ENCODE results near the gene KIF16B. TPM values are rescaled to one million over a fixed set of nuclear protein-coding genes. Genes with fewer than 3 reads are reported as not detected.
A peak's percentile ranks its signal among the peaks of the same experiment; 100 is the strongest.

The KIF16B gene
- total and polyA plus RNA-seq, 2 of the 13 experiments (the other 11 are each of a cell fraction or from before 2014, with no cell fraction given), result 6.9 to 18.0 TPM

DNA sequence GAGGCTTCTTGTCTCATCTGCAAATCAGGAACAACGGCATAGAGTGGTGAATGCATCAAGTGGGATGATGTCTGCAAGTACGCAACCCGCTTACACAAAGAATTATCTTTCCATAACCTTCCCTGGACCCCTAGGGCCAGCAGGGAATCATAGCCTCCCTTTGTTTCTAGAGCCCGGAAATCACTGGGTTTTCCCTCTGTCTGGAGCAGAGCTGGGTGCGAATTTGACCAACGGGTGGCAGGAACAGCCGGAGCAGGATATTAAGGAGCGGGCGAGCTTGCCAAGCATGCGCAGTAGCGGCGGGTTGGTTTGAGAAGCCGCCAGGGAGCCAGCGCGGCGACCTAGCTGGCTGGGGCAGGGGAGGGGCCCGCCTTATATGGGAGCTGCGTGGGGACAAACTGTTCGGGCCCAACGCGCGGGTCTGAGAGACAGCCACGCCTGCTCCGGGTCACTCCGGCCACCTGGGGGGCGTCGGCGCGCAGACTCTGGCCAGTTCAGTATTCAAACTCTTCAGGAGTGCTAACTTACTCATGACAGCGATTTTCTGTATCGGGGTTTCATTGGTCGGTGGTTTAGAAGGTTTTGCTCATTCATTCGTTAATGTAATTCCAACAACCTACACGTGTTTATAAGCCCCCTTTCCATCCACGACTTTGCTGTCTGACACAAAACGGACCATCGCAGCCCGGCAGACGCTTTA, 1.6 kb upstream of the KIF16B start (continued):
- TF ChIP-seq, protein P1, sequence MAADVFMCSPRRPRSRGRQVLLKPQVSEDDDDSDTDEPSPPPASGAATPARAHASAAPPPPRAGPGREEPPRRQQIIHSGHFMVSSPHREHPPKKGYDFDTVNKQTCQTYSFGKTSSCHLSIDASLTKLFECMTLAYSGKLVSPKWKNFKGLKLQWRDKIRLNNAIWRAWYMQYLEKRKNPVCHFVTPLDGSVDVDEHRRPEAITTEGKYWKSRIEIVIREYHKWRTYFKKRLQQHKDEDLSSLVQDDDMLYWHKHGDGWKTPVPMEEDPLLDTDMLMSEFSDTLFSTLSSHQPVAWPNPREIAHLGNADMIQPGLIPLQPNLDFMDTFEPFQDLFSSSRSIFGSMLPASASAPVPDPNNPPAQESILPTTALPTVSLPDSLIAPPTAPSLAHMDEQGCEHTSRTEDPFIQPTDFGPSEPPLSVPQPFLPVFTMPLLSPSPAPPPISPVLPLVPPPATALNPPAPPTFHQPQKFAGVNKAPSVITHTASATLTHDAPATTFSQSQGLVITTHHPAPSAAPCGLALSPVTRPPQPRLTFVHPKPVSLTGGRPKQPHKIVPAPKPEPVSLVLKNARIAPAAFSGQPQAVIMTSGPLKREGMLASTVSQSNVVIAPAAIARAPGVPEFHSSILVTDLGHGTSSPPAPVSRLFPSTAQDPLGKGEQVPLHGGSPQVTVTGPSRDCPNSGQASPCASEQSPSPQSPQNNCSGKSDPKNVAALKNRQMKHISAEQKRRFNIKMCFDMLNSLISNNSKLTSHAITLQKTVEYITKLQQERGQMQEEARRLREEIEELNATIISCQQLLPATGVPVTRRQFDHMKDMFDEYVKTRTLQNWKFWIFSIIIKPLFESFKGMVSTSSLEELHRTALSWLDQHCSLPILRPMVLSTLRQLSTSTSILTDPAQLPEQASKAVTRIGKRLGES (CRISPR knock-in tag; IDR thresholded peaks at IDR 0.05; ENCODE audit: borderline replicate concordance), result no peak
- TF ChIP-seq SOX6 (IDR thresholded peaks at IDR 0.05) (no peak), SOX6 (CRISPR knock-in tag; IDR thresholded peaks at IDR 0.05) (peak; percentile 71), HMGA1 (CRISPR knock-in tag; conservative IDR thresholded peaks at IDR 0.05) (no peak), SSRP1 (CRISPR knock-in tag; IDR thresholded peaks at IDR 0.05) (no peak), EP300 (IDR thresholded peaks at IDR 0.05; ENCODE audit: low read depth in 2 of 2, low read length in 2 of 2) (peak in 1 of 2 experiments; percentile 57; a peak in 2 of 4 replicates), EP300 (CRISPR knock-in tag; IDR thresholded peaks at IDR 0.05; ENCODE audit: borderline replicate concordance) (no peak; the same call in 1 of the 2 replicates), RFXANK (CRISPR knock-in tag; IDR thresholded peaks at IDR 0.05) (no peak), ZNF720 (CRISPR knock-in tag; IDR thresholded peaks at IDR 0.05) (no peak), ZNF446 (CRISPR knock-in tag; IDR thresholded peaks at IDR 0.05) (no peak), MAZ (IDR thresholded peaks at IDR 0.05; ENCODE audit: borderline replicate concordance, low read depth, low read length) (peak; percentile 88), MAZ (CRISPR knock-in tag; IDR thresholded peaks at IDR 0.05; ENCODE audit: low read depth) (no peak), ZNF33A (CRISPR knock-in tag; IDR thresholded peaks at IDR 0.05; ENCODE audit: borderline replicate concordance) (no peak), ZFY (CRISPR knock-in tag; IDR thresholded peaks at IDR 0.05) (peak; percentile 78), GTF2F1 (IDR thresholded peaks at IDR 0.05; ENCODE audit: low read length) (no peak)
- TF ChIP-seq, protein P2, sequence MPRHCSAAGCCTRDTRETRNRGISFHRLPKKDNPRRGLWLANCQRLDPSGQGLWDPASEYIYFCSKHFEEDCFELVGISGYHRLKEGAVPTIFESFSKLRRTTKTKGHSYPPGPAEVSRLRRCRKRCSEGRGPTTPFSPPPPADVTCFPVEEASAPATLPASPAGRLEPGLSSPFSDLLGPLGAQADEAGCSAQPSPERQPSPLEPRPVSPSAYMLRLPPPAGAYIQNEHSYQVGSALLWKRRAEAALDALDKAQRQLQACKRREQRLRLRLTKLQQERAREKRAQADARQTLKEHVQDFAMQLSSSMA (CRISPR knock-in tag; IDR thresholded peaks at IDR 0.05), result peak; percentile 68; the same call in 1 of the 2 replicates
- TF ChIP-seq, protein P3, sequence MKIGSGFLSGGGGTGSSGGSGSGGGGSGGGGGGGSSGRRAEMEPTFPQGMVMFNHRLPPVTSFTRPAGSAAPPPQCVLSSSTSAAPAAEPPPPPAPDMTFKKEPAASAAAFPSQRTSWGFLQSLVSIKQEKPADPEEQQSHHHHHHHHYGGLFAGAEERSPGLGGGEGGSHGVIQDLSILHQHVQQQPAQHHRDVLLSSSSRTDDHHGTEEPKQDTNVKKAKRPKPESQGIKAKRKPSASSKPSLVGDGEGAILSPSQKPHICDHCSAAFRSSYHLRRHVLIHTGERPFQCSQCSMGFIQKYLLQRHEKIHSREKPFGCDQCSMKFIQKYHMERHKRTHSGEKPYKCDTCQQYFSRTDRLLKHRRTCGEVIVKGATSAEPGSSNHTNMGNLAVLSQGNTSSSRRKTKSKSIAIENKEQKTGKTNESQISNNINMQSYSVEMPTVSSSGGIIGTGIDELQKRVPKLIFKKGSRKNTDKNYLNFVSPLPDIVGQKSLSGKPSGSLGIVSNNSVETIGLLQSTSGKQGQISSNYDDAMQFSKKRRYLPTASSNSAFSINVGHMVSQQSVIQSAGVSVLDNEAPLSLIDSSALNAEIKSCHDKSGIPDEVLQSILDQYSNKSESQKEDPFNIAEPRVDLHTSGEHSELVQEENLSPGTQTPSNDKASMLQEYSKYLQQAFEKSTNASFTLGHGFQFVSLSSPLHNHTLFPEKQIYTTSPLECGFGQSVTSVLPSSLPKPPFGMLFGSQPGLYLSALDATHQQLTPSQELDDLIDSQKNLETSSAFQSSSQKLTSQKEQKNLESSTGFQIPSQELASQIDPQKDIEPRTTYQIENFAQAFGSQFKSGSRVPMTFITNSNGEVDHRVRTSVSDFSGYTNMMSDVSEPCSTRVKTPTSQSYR (CRISPR knock-in tag; IDR thresholded peaks at IDR 0.05; ENCODE audit: borderline replicate concordance), result no peak
- TF ChIP-seq, protein P4, sequence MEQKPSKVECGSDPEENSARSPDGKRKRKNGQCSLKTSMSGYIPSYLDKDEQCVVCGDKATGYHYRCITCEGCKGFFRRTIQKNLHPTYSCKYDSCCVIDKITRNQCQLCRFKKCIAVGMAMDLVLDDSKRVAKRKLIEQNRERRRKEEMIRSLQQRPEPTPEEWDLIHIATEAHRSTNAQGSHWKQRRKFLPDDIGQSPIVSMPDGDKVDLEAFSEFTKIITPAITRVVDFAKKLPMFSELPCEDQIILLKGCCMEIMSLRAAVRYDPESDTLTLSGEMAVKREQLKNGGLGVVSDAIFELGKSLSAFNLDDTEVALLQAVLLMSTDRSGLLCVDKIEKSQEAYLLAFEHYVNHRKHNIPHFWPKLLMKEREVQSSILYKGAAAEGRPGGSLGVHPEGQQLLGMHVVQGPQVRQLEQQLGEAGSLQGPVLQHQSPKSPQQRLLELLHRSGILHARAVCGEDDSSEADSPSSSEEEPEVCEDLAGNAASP (CRISPR knock-in tag; IDR thresholded peaks at IDR 0.05; ENCODE audit: borderline replicate concordance), result peak; percentile 46; the same call in 1 of the 2 replicates
